KMS-11 (cell line): ENCODE results near the gene ERICH3.

ENCODE experiments used
- H2AFZ ChIP-seq: fragments of 200-600 bp; sonication (generic); 2 replicates; pipeline ENCODE4 v1.6.1; 2016; ENCODE audit warnings: antibody characterized with exemption, mixed run types, low read depth
- H3K27ac ChIP-seq: fragments of 200-600 bp; sonication (generic); 2 replicates; pipeline ENCODE4 v1.6.1; 2016; ENCODE audit warnings: mild to moderate bottlenecking, mixed run types
- H3K27me3 ChIP-seq: fragments of 200-600 bp; sonication (generic); 2 replicates; pipeline ENCODE4 v1.6.1; 2017; ENCODE audit warnings: mild to moderate bottlenecking, low read depth, mixed run types, moderate library complexity; ENCODE audit not compliant: insufficient read depth
- H3K36me3 ChIP-seq: fragments of 200-600 bp; sonication (generic); 2 replicates; pipeline ENCODE4 v1.6.1; 2017; ENCODE audit warnings: mild to moderate bottlenecking, mixed run types; ENCODE audit not compliant: insufficient read depth
- H3K4me1 ChIP-seq: fragments of 200-600 bp; sonication (generic); 2 replicates; pipeline ENCODE4 v1.6.1; 2016; ENCODE audit warnings: mild to moderate bottlenecking, low read depth, mixed run types; ENCODE audit not compliant: poor library complexity, severe bottlenecking
- H3K4me2 ChIP-seq: fragments of 200-600 bp; sonication (generic); 2 replicates; pipeline ENCODE4 v1.7.0; 2016; ENCODE audit warnings: mild to moderate bottlenecking, mixed run types
- H3K4me3 ChIP-seq: fragments of 200-600 bp; sonication (generic); IDR thresholded peaks from 2 replicates; pipeline ENCODE4 v1.6.1; 2017; ENCODE audit warnings: low read depth, low read length, mixed read lengths; ENCODE audit not compliant: insufficient read depth
- H3K79me2 ChIP-seq: fragments of 200-600 bp; sonication (generic); 2 replicates; pipeline ENCODE4 v1.6.1; 2016; ENCODE audit warnings: low read depth, mixed run types; ENCODE audit not compliant: insufficient read depth
- H3K9ac ChIP-seq: fragments of 200-600 bp; sonication (generic); 2 replicates; pipeline ENCODE4 v1.6.1; 2016; ENCODE audit warnings: mild to moderate bottlenecking, mixed run types
- H4K20me1 ChIP-seq: fragments of 200-600 bp; sonication (generic); 2 replicates; pipeline ENCODE4 v1.6.1; 2016; ENCODE audit warnings: mild to moderate bottlenecking, mixed run types; ENCODE audit not compliant: insufficient read depth
- CTCF ChIP-seq: fragments of 200-600 bp; sonication (generic); conservative IDR thresholded peaks from 2 replicates; pipeline ENCODE4 v1.6.1; 2017; ENCODE audit warnings: low read depth, mild to moderate bottlenecking, antibody characterized with exemption, low read length, moderate library complexity, mixed read lengths

ERICH3 gene

GRCh38 chr1:74545821-74546220 is 127.8 kb downstream of the ERICH3 start:
- H3K36me3 ChIP-seq, result no peaks in the 10 kb centered on the region
- no peaks in the 10 kb centered on the region for H4K20me1 ChIP-seq
- H3K4me3 ChIP-seq, result no peak overlapping the region
- no peak for TF ChIP-seq CTCF
- no peaks in the 10 kb centered on the region for H3K79me2 ChIP-seq
- no peak overlapping the region for H3K4me2 ChIP-seq
- no peaks in the 10 kb centered on the region for H3K27me3 ChIP-seq
- H2AFZ ChIP-seq, result no peak overlapping the region
- no peaks in the 10 kb centered on the region for H3K4me1 ChIP-seq
- no peak overlapping the region for H3K9ac ChIP-seq
- H3K27ac ChIP-seq, result no peak overlapping the region

- Histone ChIP-seq H3K27me3 (no peaks in the 10 kb centered on the region), H3K36me3 (no peaks in the 10 kb centered on the region), H3K4me2 (no peak overlapping the region), H3K4me3 (no peak overlapping the region), H3K9ac (no peak overlapping the region), H3K79me2 (no peaks in the 10 kb centered on the region), H3K4me1 (no peaks in the 10 kb centered on the region), H3K27ac (no peak overlapping the region), H2AFZ (no peak overlapping the region), H4K20me1 (no peaks in the 10 kb centered on the region)
- no peak for TF ChIP-seq CTCF
These were observed 139.4 kb downstream of the ERICH3 start for GRCh38 chr1:74534241-74534640.

GRCh38 chr1:74531796-74532195 is 141.8 kb downstream of the ERICH3 start:
- TF ChIP-seq CTCF, result no peak
- no peaks in the 10 kb centered on the region for H3K79me2 ChIP-seq
- H3K4me1 ChIP-seq, result no peaks in the 10 kb centered on the region
- no peak overlapping the region for H2AFZ ChIP-seq
- H3K4me2 ChIP-seq, result no peak overlapping the region
- no peaks in the 10 kb centered on the region for H3K36me3 ChIP-seq
- no peaks in the 10 kb centered on the region for H4K20me1 ChIP-seq
- no peak overlapping the region for H3K27ac ChIP-seq
- H3K27me3 ChIP-seq, result no peaks in the 10 kb centered on the region
- H3K4me3 ChIP-seq, result no peak overlapping the region
- no peak overlapping the region for H3K9ac ChIP-seq

- no peaks in the 10 kb centered on the region for H4K20me1 ChIP-seq
- H3K4me1 ChIP-seq, result no peaks in the 10 kb centered on the region
- H3K27ac ChIP-seq, result no peak overlapping the region
- no peak for TF ChIP-seq CTCF
- no peak overlapping the region for H2AFZ ChIP-seq
- no peaks in the 10 kb centered on the region for H3K79me2 ChIP-seq
- no peaks in the 10 kb centered on the region for H3K36me3 ChIP-seq
- no peaks in the 10 kb centered on the region for H3K27me3 ChIP-seq
- no peak overlapping the region for H3K4me3 ChIP-seq
- no peak overlapping the region for H3K9ac ChIP-seq
- H3K4me2 ChIP-seq, result no peak overlapping the region
These were observed 142.7 kb downstream of the ERICH3 start for GRCh38 chr1:74530892-74531291.

- H3K79me2 ChIP-seq, result no peaks in the 10 kb centered on the region
- H3K27me3 ChIP-seq, result no peaks in the 10 kb centered on the region
- H3K4me3 ChIP-seq, result no peak overlapping the region
- no peak for TF ChIP-seq CTCF
- no peak overlapping the region for H2AFZ ChIP-seq
- H3K27ac ChIP-seq, result no peak overlapping the region
- H3K36me3 ChIP-seq, result no peaks in the 10 kb centered on the region
- H4K20me1 ChIP-seq, result no peaks in the 10 kb centered on the region
- no peak overlapping the region for H3K4me2 ChIP-seq
- no peaks in the 10 kb centered on the region for H3K4me1 ChIP-seq
- no peak overlapping the region for H3K9ac ChIP-seq
These were observed 145.5 kb downstream of the ERICH3 start for GRCh38 chr1:74528123-74528522.
